Body of pancreas (tissue), 4 donors: Measurements from ENCODE around the gene CLBA1.
A peak's percentile ranks its signal among the peaks of the same experiment; 100 is the strongest.

Experiments
- POLR2A ChIP-seq, 3 donors: fragments of 450-650 bp; IDR thresholded peaks; one replicate each; pipeline ENCODE4 v1.6.1; 2016; ENCODE audit warnings: antibody characterized with exemption in 3 of 3, mild to moderate bottlenecking in 2 of 3
- TF ChIP-seq, protein P1 (sequence below), 7 experiments: fragments of 450-650 bp in 4 of 7; fragments of 200-600 bp in 3 of 7; sonication (generic) in 3 of 7; IDR thresholded peaks; one replicate each; pipeline ENCODE4 v1.5.1; 2016 to 2019; ENCODE audit warnings: antibody characterized with exemption in 7 of 7

DNA sequence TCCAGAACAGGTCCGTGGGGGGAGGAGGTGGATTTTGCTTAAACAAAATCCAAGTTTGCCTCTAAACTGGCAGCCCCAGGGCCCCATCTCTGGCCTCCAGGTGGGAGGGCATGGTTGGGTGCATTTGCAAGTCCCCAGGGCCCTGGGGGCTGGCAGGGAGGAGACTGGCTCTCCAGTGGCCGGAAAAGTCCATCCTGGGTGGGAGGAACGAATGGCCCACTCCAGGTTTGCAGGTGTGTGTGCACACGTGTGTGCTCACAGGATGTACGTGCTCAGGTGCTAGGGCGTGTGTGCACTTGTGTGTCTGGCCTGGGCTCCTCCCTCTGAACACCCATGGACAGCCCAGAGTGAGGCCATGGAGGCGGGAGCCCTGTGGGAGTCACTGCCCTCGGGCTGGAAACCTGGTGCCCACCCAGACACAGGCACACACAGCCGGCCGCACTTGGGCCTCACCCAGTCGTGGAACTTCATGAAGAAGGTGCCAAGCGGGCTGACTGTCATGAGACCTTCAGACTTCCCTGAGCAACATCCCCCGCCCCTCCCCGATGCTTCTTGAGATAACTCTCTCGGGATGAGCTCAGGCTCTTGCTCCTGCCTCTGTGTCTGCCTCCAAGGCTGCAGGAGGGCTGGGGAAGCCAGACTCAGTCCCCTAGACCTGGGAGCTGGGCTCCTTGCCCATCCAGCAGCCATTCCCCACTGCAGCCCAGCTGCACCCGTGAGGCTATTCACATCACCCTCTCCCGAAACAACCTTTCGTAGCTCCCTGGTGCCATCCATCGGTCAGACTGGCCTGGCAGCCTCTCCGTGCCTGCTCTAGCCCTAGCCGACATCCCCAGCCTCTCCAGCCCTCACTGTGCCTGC, 16.8 kb upstream of the CLBA1 start:
- TF ChIP-seq, protein P1, sequence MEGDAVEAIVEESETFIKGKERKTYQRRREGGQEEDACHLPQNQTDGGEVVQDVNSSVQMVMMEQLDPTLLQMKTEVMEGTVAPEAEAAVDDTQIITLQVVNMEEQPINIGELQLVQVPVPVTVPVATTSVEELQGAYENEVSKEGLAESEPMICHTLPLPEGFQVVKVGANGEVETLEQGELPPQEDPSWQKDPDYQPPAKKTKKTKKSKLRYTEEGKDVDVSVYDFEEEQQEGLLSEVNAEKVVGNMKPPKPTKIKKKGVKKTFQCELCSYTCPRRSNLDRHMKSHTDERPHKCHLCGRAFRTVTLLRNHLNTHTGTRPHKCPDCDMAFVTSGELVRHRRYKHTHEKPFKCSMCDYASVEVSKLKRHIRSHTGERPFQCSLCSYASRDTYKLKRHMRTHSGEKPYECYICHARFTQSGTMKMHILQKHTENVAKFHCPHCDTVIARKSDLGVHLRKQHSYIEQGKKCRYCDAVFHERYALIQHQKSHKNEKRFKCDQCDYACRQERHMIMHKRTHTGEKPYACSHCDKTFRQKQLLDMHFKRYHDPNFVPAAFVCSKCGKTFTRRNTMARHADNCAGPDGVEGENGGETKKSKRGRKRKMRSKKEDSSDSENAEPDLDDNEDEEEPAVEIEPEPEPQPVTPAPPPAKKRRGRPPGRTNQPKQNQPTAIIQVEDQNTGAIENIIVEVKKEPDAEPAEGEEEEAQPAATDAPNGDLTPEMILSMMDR (IDR thresholded peaks at IDR 0.05), result peak in 1 of 7 experiments; percentile 9
- no peak for TF ChIP-seq POLR2A (IDR thresholded peaks at IDR 0.05)
